ENCODE results near the gene PLCL1.

The PLCL1 gene

GRCh38 chr2:197795277-197795676, 9.1 kb upstream of the PLCL1 start:
- H3K27ac ChIP-seq (replicated peaks): no peak overlapping the region
- no peak overlapping the region for H3K4me3 ChIP-seq (replicated peaks; ENCODE audit: insufficient read depth, low read length)
- H3K27me3 ChIP-seq (ENCODE audit: insufficient read depth, poor library complexity, severe bottlenecking): no peaks in the 10 kb centered on the region
- TF ChIP-seq SPI1 (IDR thresholded peaks at IDR 0.05; ENCODE audit: borderline replicate concordance, low read depth) (no peak), POLR2AphosphoS5 (IDR thresholded peaks at IDR 0.05; ENCODE audit: low read depth) (no peak), GABPA (IDR thresholded peaks at IDR 0.05; ENCODE audit: low read depth) (no peak)
- TF ChIP-seq, protein P1, sequence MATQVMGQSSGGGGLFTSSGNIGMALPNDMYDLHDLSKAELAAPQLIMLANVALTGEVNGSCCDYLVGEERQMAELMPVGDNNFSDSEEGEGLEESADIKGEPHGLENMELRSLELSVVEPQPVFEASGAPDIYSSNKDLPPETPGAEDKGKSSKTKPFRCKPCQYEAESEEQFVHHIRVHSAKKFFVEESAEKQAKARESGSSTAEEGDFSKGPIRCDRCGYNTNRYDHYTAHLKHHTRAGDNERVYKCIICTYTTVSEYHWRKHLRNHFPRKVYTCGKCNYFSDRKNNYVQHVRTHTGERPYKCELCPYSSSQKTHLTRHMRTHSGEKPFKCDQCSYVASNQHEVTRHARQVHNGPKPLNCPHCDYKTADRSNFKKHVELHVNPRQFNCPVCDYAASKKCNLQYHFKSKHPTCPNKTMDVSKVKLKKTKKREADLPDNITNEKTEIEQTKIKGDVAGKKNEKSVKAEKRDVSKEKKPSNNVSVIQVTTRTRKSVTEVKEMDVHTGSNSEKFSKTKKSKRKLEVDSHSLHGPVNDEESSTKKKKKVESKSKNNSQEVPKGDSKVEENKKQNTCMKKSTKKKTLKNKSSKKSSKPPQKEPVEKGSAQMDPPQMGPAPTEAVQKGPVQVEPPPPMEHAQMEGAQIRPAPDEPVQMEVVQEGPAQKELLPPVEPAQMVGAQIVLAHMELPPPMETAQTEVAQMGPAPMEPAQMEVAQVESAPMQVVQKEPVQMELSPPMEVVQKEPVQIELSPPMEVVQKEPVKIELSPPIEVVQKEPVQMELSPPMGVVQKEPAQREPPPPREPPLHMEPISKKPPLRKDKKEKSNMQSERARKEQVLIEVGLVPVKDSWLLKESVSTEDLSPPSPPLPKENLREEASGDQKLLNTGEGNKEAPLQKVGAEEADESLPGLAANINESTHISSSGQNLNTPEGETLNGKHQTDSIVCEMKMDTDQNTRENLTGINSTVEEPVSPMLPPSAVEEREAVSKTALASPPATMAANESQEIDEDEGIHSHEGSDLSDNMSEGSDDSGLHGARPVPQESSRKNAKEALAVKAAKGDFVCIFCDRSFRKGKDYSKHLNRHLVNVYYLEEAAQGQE (IDR thresholded peaks at IDR 0.05; ENCODE audit: insufficient replicate concordance, low read depth): no peak
- TF ChIP-seq, protein P2, sequence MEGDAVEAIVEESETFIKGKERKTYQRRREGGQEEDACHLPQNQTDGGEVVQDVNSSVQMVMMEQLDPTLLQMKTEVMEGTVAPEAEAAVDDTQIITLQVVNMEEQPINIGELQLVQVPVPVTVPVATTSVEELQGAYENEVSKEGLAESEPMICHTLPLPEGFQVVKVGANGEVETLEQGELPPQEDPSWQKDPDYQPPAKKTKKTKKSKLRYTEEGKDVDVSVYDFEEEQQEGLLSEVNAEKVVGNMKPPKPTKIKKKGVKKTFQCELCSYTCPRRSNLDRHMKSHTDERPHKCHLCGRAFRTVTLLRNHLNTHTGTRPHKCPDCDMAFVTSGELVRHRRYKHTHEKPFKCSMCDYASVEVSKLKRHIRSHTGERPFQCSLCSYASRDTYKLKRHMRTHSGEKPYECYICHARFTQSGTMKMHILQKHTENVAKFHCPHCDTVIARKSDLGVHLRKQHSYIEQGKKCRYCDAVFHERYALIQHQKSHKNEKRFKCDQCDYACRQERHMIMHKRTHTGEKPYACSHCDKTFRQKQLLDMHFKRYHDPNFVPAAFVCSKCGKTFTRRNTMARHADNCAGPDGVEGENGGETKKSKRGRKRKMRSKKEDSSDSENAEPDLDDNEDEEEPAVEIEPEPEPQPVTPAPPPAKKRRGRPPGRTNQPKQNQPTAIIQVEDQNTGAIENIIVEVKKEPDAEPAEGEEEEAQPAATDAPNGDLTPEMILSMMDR (IDR thresholded peaks at IDR 0.05; ENCODE audit: insufficient read depth, low read length): no peak
- no peak for DNase-seq (ENCODE audit: low read depth in 1 of 2, low spot score in 1 of 2)

- H3K27ac ChIP-seq (replicated peaks): no peak overlapping the region
- H3K4me3 ChIP-seq (replicated peaks; ENCODE audit: insufficient read depth, low read length): no peak overlapping the region
- no peaks in the 10 kb centered on the region for H3K27me3 ChIP-seq (ENCODE audit: insufficient read depth, poor library complexity, severe bottlenecking)
- TF ChIP-seq GABPA (IDR thresholded peaks at IDR 0.05; ENCODE audit: low read depth) (no peak), SPI1 (IDR thresholded peaks at IDR 0.05; ENCODE audit: borderline replicate concordance, low read depth) (no peak), POLR2AphosphoS5 (IDR thresholded peaks at IDR 0.05; ENCODE audit: low read depth) (no peak)
- TF ChIP-seq, protein P1 (IDR thresholded peaks at IDR 0.05; ENCODE audit: insufficient replicate concordance, low read depth): no peak
- TF ChIP-seq, protein P2 (IDR thresholded peaks at IDR 0.05; ENCODE audit: insufficient read depth, low read length): no peak
- DNase-seq (ENCODE audit: low read depth in 1 of 2, low spot score in 1 of 2): no peak
These were observed 6.2 kb upstream of the PLCL1 start for GRCh38 chr2:197798187-197798586.

DNA sequence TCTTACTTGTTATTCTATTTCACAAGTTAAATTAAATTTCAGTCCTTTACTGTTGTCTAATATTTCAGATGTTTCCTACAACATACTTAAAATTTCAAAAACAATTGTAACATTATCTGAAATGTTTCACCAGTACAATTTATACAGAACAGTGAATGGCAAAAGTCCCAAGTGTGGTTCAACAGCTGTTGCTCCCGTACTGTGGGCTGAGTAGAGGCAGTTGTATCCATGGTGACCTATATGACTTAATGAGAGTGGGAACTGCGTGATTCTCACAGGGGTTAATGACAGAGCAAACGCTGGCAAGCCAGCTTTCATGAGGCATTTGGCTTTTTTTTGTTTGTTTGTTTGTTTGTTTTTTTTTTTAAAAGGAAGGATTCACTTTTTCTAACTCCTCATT, 5.3 kb upstream of the PLCL1 start:
- Histone ChIP-seq H3K4me3 (replicated peaks; ENCODE audit: insufficient read depth, low read length) (no peak overlapping the region), H3K27ac (replicated peaks) (no peak overlapping the region), H3K27me3 (ENCODE audit: insufficient read depth, poor library complexity, severe bottlenecking) (no peaks in the 10 kb centered on the region)
- no peak for DNase-seq (ENCODE audit: low read depth in 1 of 2, low spot score in 1 of 2)
- TF ChIP-seq, protein P2 (IDR thresholded peaks at IDR 0.05; ENCODE audit: insufficient read depth, low read length): no peak
- no peak for TF ChIP-seq GABPA (IDR thresholded peaks at IDR 0.05; ENCODE audit: low read depth)
- no peak for TF ChIP-seq POLR2AphosphoS5 (IDR thresholded peaks at IDR 0.05; ENCODE audit: low read depth)
- no peak for TF ChIP-seq SPI1 (IDR thresholded peaks at IDR 0.05; ENCODE audit: borderline replicate concordance, low read depth)
- TF ChIP-seq, protein P1 (IDR thresholded peaks at IDR 0.05; ENCODE audit: insufficient replicate concordance, low read depth): no peak

Measured in HL-60 (cell line).